EL (cell line): ENCODE measurements around the gene TBC1D28.
"Not testable (repeated sequence)": the region's sequence is repeated elsewhere in the genome, so short reads cannot be mapped to it uniquely, and the experiment has no call there.

Experiments used
- DNase-seq: peaks from one replicate; pipeline ENCODE4 v3.0.0-alpha.2; 2016

Gene TBC1D28

GRCh38 chr17:18613016-18613415 lies 31.2 kb downstream of the TBC1D28 start:
- not testable (repeated sequence) for DNase-seq

GRCh38 chr17:18593138-18593537 lies 51.1 kb downstream of the TBC1D28 start:
- not testable (repeated sequence) for DNase-seq
